AG04449 (cell line): ENCODE results near the gene MAPK14.

ENCODE experiments used
- CTCF ChIA-PET: fragments of 350-600 bp; formaldehyde crosslinking; extraction: SDS; loops from one replicate; lab custom pipeline; 2021; ENCODE audit warnings: antibody characterized with exemption; lab: Yijun Ruan, JAX
- POLR2A ChIA-PET: fragments of 400-600, 350-600 bp; formaldehyde crosslinking; extraction: SDS; loops from one replicate; lab custom pipeline; 2020; ENCODE audit warnings: antibody characterized with exemption, inconsistent platforms; lab: Yijun Ruan, JAX
- DNase-seq: peaks from one replicate; pipeline ENCODE4 v3.0.0-alpha.2; 2010; ENCODE audit warnings: low read depth, low spot score
- H3K4me3 ChIP-seq: 2 replicates; pipeline ENCODE4 v1.5.1; 2011; ENCODE audit warnings: low read depth, mild to moderate bottlenecking, control low read depth, low read length
- CTCF ChIP-seq: IDR thresholded peaks from one replicate; pipeline ENCODE4 v1.5.1; 2011; ENCODE audit warnings: mild to moderate bottlenecking, moderate library complexity, low read length, control low read depth, inconsistent platforms; ENCODE audit not compliant: insufficient read depth; ENCODE audit errors: missing control alignments

The MAPK14 gene

GRCh38 chr6:36039112-36039511 is 11.5 kb downstream of the MAPK14 start:
- no peak for DNase-seq
- no peak overlapping the region for H3K4me3 ChIP-seq
- POLR2A ChIA-PET: no interaction called here
- CTCF ChIA-PET: interaction anchor here (1.1 to 1.4 kb wide), 2 partner anchors 10 to 55 kb away, joined by 4 to 5 read pairs; no protein-coding TSS in a partner anchor
- TF ChIP-seq CTCF: no peak

GRCh38 chr6:36040958-36041357 is 13.3 kb downstream of the MAPK14 start:
- CTCF ChIA-PET: no interaction called here
- POLR2A ChIA-PET: no interaction called here
- H3K4me3 ChIP-seq: no peak overlapping the region
- no peak for DNase-seq
- TF ChIP-seq CTCF: no peak

- CTCF ChIA-PET: interaction anchor here (1.0 to 1.5 kb wide), 5 partner anchors 9 to 52 kb away, joined by 3 to 7 read pairs (median 3); partner anchors contain the start of gene MAPK14
- POLR2A ChIA-PET: interaction anchor here (0.7 kb wide), 1 partner anchor 13 kb away, joined by 3 read pairs; no protein-coding TSS in a partner anchor
- no peak for TF ChIP-seq CTCF
- H3K4me3 ChIP-seq: no peak overlapping the region
- no peak for DNase-seq
These were observed 15.1 kb downstream of the MAPK14 start for GRCh38 chr6:36042618-36043260.

GRCh38 chr6:36049582-36049981 is 22.0 kb downstream of the MAPK14 start:
- CTCF ChIA-PET: no interaction called here
- no peak for TF ChIP-seq CTCF
- H3K4me3 ChIP-seq: no peak overlapping the region
- POLR2A ChIA-PET: no interaction called here
- no peak for DNase-seq

- no peak overlapping the region for H3K4me3 ChIP-seq
- DNase-seq: no peak
- ChIA-PET CTCF (no interaction called here), POLR2A (no interaction called here)
- no peak for TF ChIP-seq CTCF
These were observed 22.7 kb downstream of the MAPK14 start for GRCh38 chr6:36050305-36050704.

GRCh38 chr6:36050947-36051710 is 23.5 kb downstream of the MAPK14 start:
- no peak for TF ChIP-seq CTCF
- CTCF ChIA-PET: interaction anchor here (1.4 to 1.8 kb wide), 3 partner anchors 8 to 44 kb away, joined by 3 to 7 read pairs (median 5); no protein-coding TSS in a partner anchor
- POLR2A ChIA-PET: no interaction called here
- no peak for DNase-seq
- no peak overlapping the region for H3K4me3 ChIP-seq
